Cerebellar cortex (tissue), 1 donor: Measurements from ENCODE around the gene POLR2H.

Source experiments
- DNase-seq: peaks from one replicate; pipeline ENCODE4 v3.0.0-alpha.2; 2015; ENCODE audit warnings: low spot score

Gene POLR2H

GRCh38 chr3:184387174-184387714, 25.7 kb downstream of the POLR2H start:
- DNase-seq: no peak

- no peak for DNase-seq
These were observed 26.8 kb downstream of the POLR2H start for GRCh38 chr3:184388164-184388935.

GRCh38 chr3:184388936-184389230, 27.4 kb downstream of the POLR2H start:
- DNase-seq: no peak

GRCh38 chr3:184389384-184389783, 27.9 kb downstream of the POLR2H start:
- DNase-seq: no peak

- no peak for DNase-seq
These were observed 28.5 kb downstream of the POLR2H start for GRCh38 chr3:184389935-184390528.

- DNase-seq: no peak
These were observed 29.8 kb downstream of the POLR2H start for GRCh38 chr3:184391266-184391665.

- DNase-seq: no peak
These were observed 33.8 kb downstream of the POLR2H start for GRCh38 chr3:184395320-184395660.

- DNase-seq: no peak
These were observed 37.9 kb downstream of the POLR2H start for GRCh38 chr3:184399410-184399809.

- no peak for DNase-seq
These were observed 43.8 kb downstream of the POLR2H start for GRCh38 chr3:184405075-184406030.

- no peak for DNase-seq
These were observed 47.9 kb downstream of the POLR2H start for GRCh38 chr3:184409331-184409926.

- no peak for DNase-seq
These were observed 48.5 kb downstream of the POLR2H start for GRCh38 chr3:184409946-184410500.

GRCh38 chr3:184414418-184415202, 53.1 kb downstream of the POLR2H start:
- no peak for DNase-seq

- no peak for DNase-seq
These were observed 53.6 kb downstream of the POLR2H start for GRCh38 chr3:184415203-184415490.

GRCh38 chr3:184417619-184418327, 56.3 kb downstream of the POLR2H start:
- DNase-seq: peak; percentile 49
